Loucy (cell line): Measurements from ENCODE around the gene TSSK1B.

Experiments
- H2AFZ ChIP-seq: fragments of 200-600 bp; sonication (generic); 2 replicates; pipeline ENCODE4 v1.6.0; 2016; ENCODE audit warnings: antibody characterized with exemption, mild to moderate bottlenecking, low read length, moderate library complexity
- H3F3A ChIP-seq: fragments of 200-600 bp; 2 replicates; pipeline ENCODE4 v1.6.0; 2016; ENCODE audit warnings: antibody characterized with exemption, low read depth, mild to moderate bottlenecking
- H3K27me3 ChIP-seq: fragments of 200-600 bp; sonication (generic); 2 replicates; pipeline ENCODE4 v1.6.1; 2014; ENCODE audit warnings: low read length, mild to moderate bottlenecking; ENCODE audit not compliant: insufficient read depth, poor library complexity, severe bottlenecking
- H3K36me3 ChIP-seq: fragments of 200-600 bp; sonication (generic); 2 replicates; pipeline ENCODE4 v1.6.1; 2016; ENCODE audit warnings: low read length; ENCODE audit not compliant: insufficient read depth
- H3K4me1 ChIP-seq: fragments of 200-600 bp; sonication (generic); 2 replicates; pipeline ENCODE4 v1.5.1; 2014; ENCODE audit warnings: low read length, mild to moderate bottlenecking; ENCODE audit not compliant: insufficient read depth, poor library complexity, severe bottlenecking
- H3K4me2 ChIP-seq: fragments of 200-600 bp; sonication (generic); 2 replicates; pipeline ENCODE4 v1.6.0; 2014; ENCODE audit warnings: antibody characterized with exemption, low read length, low read depth, mild to moderate bottlenecking; ENCODE audit not compliant: poor library complexity, severe bottlenecking
- H3K4me3 ChIP-seq: fragments of 200-600 bp; sonication (generic); 2 replicates; pipeline ENCODE4 v1.5.1; 2014; ENCODE audit warnings: low read length, mild to moderate bottlenecking, mixed read lengths; ENCODE audit not compliant: poor library complexity, severe bottlenecking
- H3K79me2 ChIP-seq: fragments of 200-600 bp; sonication (generic); 2 replicates; pipeline ENCODE4 v1.6.1; 2014; ENCODE audit warnings: low read length; ENCODE audit not compliant: insufficient read depth
- H3K9ac ChIP-seq: fragments of 200-600 bp; sonication (generic); 2 replicates; pipeline ENCODE4 v1.6.0; 2014; ENCODE audit warnings: mild to moderate bottlenecking, low read depth, low read length, moderate library complexity; ENCODE audit not compliant: poor library complexity, severe bottlenecking
- H3K9me2 ChIP-seq: fragments of 200-600 bp; sonication (generic); replicated peaks from 2 replicates; pipeline ENCODE4 v1.6.1; 2016; ENCODE audit warnings: low read depth, low read length, mixed read lengths
- H3K9me3 ChIP-seq: fragments of 200-600 bp; sonication (generic); 2 replicates; pipeline ENCODE4 v1.6.1; 2014; ENCODE audit warnings: mild to moderate bottlenecking, antibody characterized with exemption, low read length, low read depth; ENCODE audit not compliant: insufficient read depth
- H4K20me1 ChIP-seq: fragments of 200-600 bp; sonication (generic); 2 replicates; pipeline ENCODE4 v1.6.0; 2014; ENCODE audit warnings: antibody characterized with exemption, low read length, mild to moderate bottlenecking; ENCODE audit not compliant: insufficient read depth, poor library complexity, severe bottlenecking
- EZH2phosphoT487 ChIP-seq: fragments of 200-600 bp; IDR thresholded peaks from 2 replicates; pipeline ENCODE4 v1.6.1; 2018; ENCODE audit warnings: antibody characterized with exemption, mild to moderate bottlenecking, moderate library complexity, borderline replicate concordance
- TF ChIP-seq, protein P1 (sequence below): fragments of 200-600 bp; sonication (generic); conservative IDR thresholded peaks from 2 replicates; pipeline ENCODE4 v1.5.1; 2014; ENCODE audit warnings: mild to moderate bottlenecking, antibody characterized with exemption, low read length

The TSSK1B gene

DNA sequence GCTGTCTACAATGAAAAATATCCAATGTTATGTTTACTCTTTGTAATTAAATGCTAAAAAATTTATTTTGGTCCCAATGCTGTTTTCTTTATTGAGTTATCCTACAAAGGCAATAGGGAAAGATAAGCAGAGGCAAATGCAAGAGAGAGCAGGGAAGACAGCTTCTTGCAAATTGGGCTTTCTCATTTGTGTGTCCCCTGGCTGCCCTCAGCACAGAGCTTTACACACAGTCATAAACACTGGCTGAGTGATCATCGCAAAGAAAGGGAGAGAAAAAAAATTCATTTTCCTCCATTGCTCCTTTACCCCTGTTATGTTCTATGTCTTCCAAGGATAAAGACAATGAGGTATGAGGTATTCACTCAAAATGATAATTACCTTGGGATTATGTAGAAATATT, 2.3 kb upstream of the TSSK1B start:
- Histone ChIP-seq H3K9ac (no peak overlapping the region), H3K4me3 (no peak overlapping the region), H3K36me3 (no peaks in the 10 kb centered on the region), H3K4me1 (no peaks in the 10 kb centered on the region), H3K79me2 (no peaks in the 10 kb centered on the region), H3K27me3 (no peaks in the 10 kb centered on the region), H3K4me2 (no peak overlapping the region), H2AFZ (no peak overlapping the region), H3K9me3 (no peaks in the 10 kb centered on the region), H3K9me2 (no peaks in the 10 kb centered on the region), H4K20me1 (no peaks in the 10 kb centered on the region), H3F3A (no peaks in the 10 kb centered on the region)
- TF ChIP-seq EZH2phosphoT487 = no peak
- TF ChIP-seq, protein P1, sequence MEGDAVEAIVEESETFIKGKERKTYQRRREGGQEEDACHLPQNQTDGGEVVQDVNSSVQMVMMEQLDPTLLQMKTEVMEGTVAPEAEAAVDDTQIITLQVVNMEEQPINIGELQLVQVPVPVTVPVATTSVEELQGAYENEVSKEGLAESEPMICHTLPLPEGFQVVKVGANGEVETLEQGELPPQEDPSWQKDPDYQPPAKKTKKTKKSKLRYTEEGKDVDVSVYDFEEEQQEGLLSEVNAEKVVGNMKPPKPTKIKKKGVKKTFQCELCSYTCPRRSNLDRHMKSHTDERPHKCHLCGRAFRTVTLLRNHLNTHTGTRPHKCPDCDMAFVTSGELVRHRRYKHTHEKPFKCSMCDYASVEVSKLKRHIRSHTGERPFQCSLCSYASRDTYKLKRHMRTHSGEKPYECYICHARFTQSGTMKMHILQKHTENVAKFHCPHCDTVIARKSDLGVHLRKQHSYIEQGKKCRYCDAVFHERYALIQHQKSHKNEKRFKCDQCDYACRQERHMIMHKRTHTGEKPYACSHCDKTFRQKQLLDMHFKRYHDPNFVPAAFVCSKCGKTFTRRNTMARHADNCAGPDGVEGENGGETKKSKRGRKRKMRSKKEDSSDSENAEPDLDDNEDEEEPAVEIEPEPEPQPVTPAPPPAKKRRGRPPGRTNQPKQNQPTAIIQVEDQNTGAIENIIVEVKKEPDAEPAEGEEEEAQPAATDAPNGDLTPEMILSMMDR = no peak

DNA sequence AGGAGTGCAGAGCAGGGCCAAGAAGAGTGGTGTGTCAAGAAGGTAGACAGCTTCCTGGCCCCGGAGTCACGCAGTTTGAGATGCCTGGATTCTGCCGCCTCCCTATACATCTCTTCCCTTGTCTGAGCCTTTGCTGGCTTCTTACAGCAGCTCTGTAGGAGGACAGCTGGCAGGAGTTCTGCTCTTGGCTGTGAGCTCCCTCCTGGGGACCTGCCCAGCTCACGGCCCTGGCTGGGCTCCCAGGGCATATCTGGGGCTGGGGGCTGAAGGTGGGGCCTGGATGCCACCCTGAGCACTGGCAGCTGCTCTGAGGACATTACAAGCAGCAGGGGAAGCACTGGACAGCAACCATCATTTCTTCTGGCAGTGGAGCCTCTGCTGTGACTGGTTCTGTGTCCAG, 786 bp upstream of the TSSK1B start:
- no peaks in the 10 kb centered on the region for H3K79me2 ChIP-seq
- no peaks in the 10 kb centered on the region for H3K4me1 ChIP-seq
- TF ChIP-seq EZH2phosphoT487 = no peak
- TF ChIP-seq, protein P1 = no peak
- H3F3A ChIP-seq = no peaks in the 10 kb centered on the region
- no peaks in the 10 kb centered on the region for H3K36me3 ChIP-seq
- H3K4me2 ChIP-seq = no peak overlapping the region
- no peaks in the 10 kb centered on the region for H4K20me1 ChIP-seq
- H3K9ac ChIP-seq = no peak overlapping the region
- H3K9me2 ChIP-seq = no peaks in the 10 kb centered on the region
- H3K4me3 ChIP-seq = no peak overlapping the region
- no peak overlapping the region for H2AFZ ChIP-seq
- no peaks in the 10 kb centered on the region for H3K27me3 ChIP-seq
- H3K9me3 ChIP-seq = no peaks in the 10 kb centered on the region

DNA sequence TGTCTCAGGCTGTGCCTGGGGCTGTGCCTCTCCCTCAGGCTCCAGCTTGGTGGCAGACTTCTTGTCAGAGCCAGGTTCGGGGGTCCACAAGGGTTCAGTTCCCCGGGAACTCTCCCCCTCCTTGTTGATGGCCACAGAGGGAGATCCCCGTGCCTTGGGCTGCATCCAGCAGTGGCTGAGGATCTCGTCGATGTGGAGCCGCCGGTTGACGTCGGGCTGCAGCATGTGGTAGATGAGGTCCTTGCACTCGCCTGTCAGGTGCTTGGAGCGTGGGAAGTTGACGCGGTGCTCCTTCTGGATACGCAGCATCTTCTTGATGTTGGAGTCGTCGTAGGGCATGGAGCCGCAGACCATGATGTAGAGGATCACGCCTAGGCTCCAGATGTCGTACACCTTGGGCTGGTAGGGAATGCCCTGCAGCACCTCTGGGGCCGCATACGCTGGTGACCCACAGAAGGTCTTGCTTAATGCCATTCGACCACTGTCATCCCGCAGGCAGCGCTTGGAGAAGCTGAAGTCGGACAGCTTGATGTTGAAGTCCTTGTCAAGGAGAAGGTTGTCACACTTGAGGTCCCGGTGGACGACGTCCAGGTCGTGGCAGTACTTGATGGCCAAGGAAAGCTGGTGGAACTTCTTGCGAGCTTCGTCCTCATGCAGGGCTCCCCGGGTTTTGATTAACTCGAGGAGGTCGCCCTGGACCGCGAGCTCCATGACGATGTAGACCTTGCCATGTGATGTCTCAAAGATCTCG, 752 bp downstream of the TSSK1B start:
- Histone ChIP-seq H3K4me1 (no peaks in the 10 kb centered on the region), H3K9ac (no peak overlapping the region), H3K27me3 (no peaks in the 10 kb centered on the region), H3K9me3 (no peaks in the 10 kb centered on the region), H4K20me1 (no peaks in the 10 kb centered on the region), H2AFZ (no peak overlapping the region), H3K36me3 (no peaks in the 10 kb centered on the region), H3K4me3 (no peak overlapping the region), H3K4me2 (no peak overlapping the region), H3F3A (no peaks in the 10 kb centered on the region), H3K79me2 (no peaks in the 10 kb centered on the region), H3K9me2 (no peaks in the 10 kb centered on the region)
- TF ChIP-seq, protein P1 = no peak
- no peak for TF ChIP-seq EZH2phosphoT487
